HCT116 (cell line): ENCODE results near the gene LTBP1. TPM values are rescaled to one million over a fixed set of nuclear protein-coding genes. Genes with fewer than 3 reads are reported as not detected.

ENCODE experiments used
- ATAC-seq: fragments of 200-7000 bp; cut with Tn5 transposase; 2 replicates; pipeline ENCODE4 v1.9.1; 2020; ENCODE audit warnings: mild to moderate bottlenecking, moderate library complexity
- BruUV-seq: library from RNA; stranded (reverse); fragments of 400-500 nt; replicated peaks from 2 replicates; lab custom pipeline; 2021; lab: Mats Ljungman, UMichigan
- CTCF ChIA-PET: fragments of 300-600 bp; sonication (Branson Sonifier 250); formaldehyde crosslinking; loops from one replicate; lab custom pipeline; 2021; ENCODE audit warnings: antibody characterized with exemption; lab: Charles Lee
- POLR2A ChIA-PET: fragments of 300-600, 350-600 bp; sonication (Branson Sonifier 250); formaldehyde crosslinking; loops from one replicate; lab custom pipeline; 2021; ENCODE audit warnings: antibody characterized with exemption; lab: Charles Lee
- RAD21 ChIA-PET, 2 experiments: fragments of 300-600 bp; sonication (Branson Sonifier 250); formaldehyde crosslinking; loops; one replicate each; lab custom pipeline; 2023; ENCODE audit warnings: low total read pairs in 2 of 2; ENCODE audit not compliant: uncharacterized antibody in 2 of 2, unreplicated experiment in 2 of 2, low non-redundant PET in 1 of 2; lab: Charles Lee
- DNase-seq: peaks from one replicate; pipeline ENCODE4 v3.0.0-alpha.2; 2010; ENCODE audit warnings: low read depth, low spot score
- H2AFZ ChIP-seq: fragments of 200-600 bp; shearing (Covaris generic), sonication (generic); 2 replicates; pipeline ENCODE4 v1.6.1; 2017; ENCODE audit warnings: low read depth, mixed run types, mixed read lengths, antibody characterized with exemption, low read length; ENCODE audit not compliant: poor library complexity, severe bottlenecking
- H3K27ac ChIP-seq: 2 replicates; pipeline ENCODE4 v1.5.1; 2012; ENCODE audit warnings: low read depth, low read length
- H3K27me3 ChIP-seq: fragments of 200-600 bp; sonication (generic); 2 replicates; pipeline ENCODE4 v1.6.1; 2016; ENCODE audit warnings: mixed run types, low read length, mixed read lengths; ENCODE audit not compliant: insufficient read depth
- H3K36me3 ChIP-seq, 2 experiments: fragments of 200-500 bp in 1 of 2; fragments of 200-600 bp in 1 of 2; sonication (Bioruptor generic) in 1 of 2; sonication (generic) in 1 of 2; 2 replicates each; pipeline versions ENCODE4 v1.5.1 to v1.6.1; 2014 to 2016; ENCODE audit warnings: low read length in 2 of 2, inconsistent platforms in 1 of 2, mixed read lengths in 1 of 2, mixed run types in 1 of 2; ENCODE audit not compliant: insufficient read depth in 2 of 2, control insufficient read depth in 1 of 2
- H3K4me1 ChIP-seq, 2 experiments: fragments of 200-600 bp in 1 of 2; sonication (generic) in 1 of 2; 2 replicates each; pipeline versions ENCODE4 v1.5.1 to v1.6.1; 2012 to 2017; ENCODE audit warnings: low read length in 2 of 2, inconsistent platforms in 1 of 2, mild to moderate bottlenecking in 1 of 2, mixed read lengths in 1 of 2, mixed run types in 1 of 2, moderate library complexity in 1 of 2; ENCODE audit not compliant: insufficient read depth in 2 of 2, control insufficient read depth in 1 of 2
- H3K4me2 ChIP-seq: fragments of 200-600 bp; sonication (generic); 2 replicates; pipeline ENCODE4 v1.6.1; 2017; ENCODE audit warnings: mixed run types, low read length, mixed read lengths
- H3K4me3 ChIP-seq, 2 experiments: fragments of 200-600 bp in 1 of 2; sonication (generic) in 1 of 2; replicated peaks in 1 of 2; 2 replicates each; pipeline ENCODE4 v1.5.1; 2011 to 2016; ENCODE audit warnings: low read length in 2 of 2, control low read depth in 1 of 2, low read depth in 1 of 2, mild to moderate bottlenecking in 1 of 2, mixed read lengths in 1 of 2, mixed run types in 1 of 2
- H3K79me2 ChIP-seq: fragments of 200-600 bp; sonication (generic); 2 replicates; pipeline ENCODE4 v1.6.1; 2017; ENCODE audit warnings: mild to moderate bottlenecking, mixed run types, low read length, moderate library complexity, mixed read lengths; ENCODE audit not compliant: insufficient read depth
- H3K9ac ChIP-seq: fragments of 200-600 bp; sonication (generic); 2 replicates; pipeline ENCODE4 v1.6.1; 2016; ENCODE audit warnings: low read length, mixed read lengths
- H3K9me2 ChIP-seq: fragments of 200-600 bp; sonication (generic), shearing (Covaris generic); 2 replicates; pipeline ENCODE4 v1.6.1; 2017; ENCODE audit warnings: mixed run types, mild to moderate bottlenecking, moderate library complexity; ENCODE audit not compliant: insufficient read depth
- H3K9me3 ChIP-seq, 2 experiments: fragments of 200-500 bp in 1 of 2; fragments of 200-600 bp in 1 of 2; sonication (Bioruptor generic) in 1 of 2; sonication (generic) in 1 of 2; 2 replicates each; pipeline ENCODE4 v1.6.1; 2014 to 2017; ENCODE audit warnings: low read length in 2 of 2, mixed read lengths in 2 of 2, inconsistent platforms in 1 of 2, low read depth in 1 of 2, mild to moderate bottlenecking in 1 of 2, mixed run types in 1 of 2, moderate library complexity in 1 of 2; ENCODE audit not compliant: control insufficient read depth in 1 of 2, insufficient read depth in 1 of 2
- H4K20me1 ChIP-seq: fragments of 200-600 bp; sonication (generic), shearing (Covaris generic); 2 replicates; pipeline ENCODE4 v1.6.1; 2017; ENCODE audit warnings: mixed run types, mild to moderate bottlenecking, moderate library complexity; ENCODE audit not compliant: insufficient read depth
- CBX3 ChIP-seq: IDR thresholded peaks from 2 replicates; pipeline ENCODE4 v1.6.1; 2012; ENCODE audit warnings: low read depth
- CEBPB ChIP-seq: IDR thresholded peaks from 2 replicates; pipeline ENCODE4 v1.6.1; 2012; ENCODE audit warnings: low read depth
- ELF1 ChIP-seq: IDR thresholded peaks from 2 replicates; pipeline ENCODE4 v1.6.1; 2012; ENCODE audit warnings: low read depth, borderline replicate concordance
- EZH2 ChIP-seq: fragments of 200-600 bp; sonication (generic); IDR thresholded peaks from 2 replicates; pipeline ENCODE4 v1.6.1; 2017; ENCODE audit warnings: antibody characterized with exemption, mixed run types
- EZH2phosphoT487 ChIP-seq: fragments of 200-600 bp; IDR thresholded peaks from 2 replicates; pipeline ENCODE4 v1.6.1; 2018; ENCODE audit warnings: antibody characterized with exemption, borderline replicate concordance
- FOSL1 ChIP-seq: IDR thresholded peaks from 2 replicates; pipeline ENCODE4 v1.6.1; 2012; ENCODE audit warnings: low read depth
- POLR2A ChIP-seq: IDR thresholded peaks from 2 replicates; pipeline ENCODE4 v1.7.0; 2011; ENCODE audit warnings: borderline replicate concordance; ENCODE audit not compliant: insufficient read depth, insufficient read length; ENCODE audit errors: extremely low read depth
- POLR2AphosphoS5 ChIP-seq: IDR thresholded peaks from 2 replicates; pipeline ENCODE4 v1.6.1; 2011; ENCODE audit warnings: mild to moderate bottlenecking, low read depth, low read length, moderate library complexity
- RAD21 ChIP-seq: IDR thresholded peaks from 2 replicates; pipeline ENCODE4 v1.6.1; 2012; ENCODE audit warnings: low read depth, mild to moderate bottlenecking
- SIN3A ChIP-seq: IDR thresholded peaks from 2 replicates; pipeline ENCODE4 v1.6.1; 2012; ENCODE audit warnings: low read depth
- SP1 ChIP-seq: IDR thresholded peaks from 2 replicates; pipeline ENCODE4 v1.6.1; 2012; ENCODE audit warnings: low read depth
- TCF7L2 ChIP-seq: IDR thresholded peaks from 2 replicates; pipeline ENCODE4 v1.7.0; 2011; ENCODE audit warnings: borderline replicate concordance, inconsistent platforms; ENCODE audit not compliant: insufficient read depth, insufficient read length; ENCODE audit errors: extremely low read depth
- YY1 ChIP-seq: IDR thresholded peaks from 2 replicates; pipeline ENCODE4 v1.6.1; 2011; ENCODE audit warnings: low read length, low read depth, moderate library complexity, mild to moderate bottlenecking; ENCODE audit not compliant: insufficient replicate concordance; ENCODE audit errors: extremely low read depth
- ZFX ChIP-seq: fragments of 450-650 bp; IDR thresholded peaks from 2 replicates; pipeline ENCODE4 v1.6.1; 2017
- ZNF274 ChIP-seq: fragments of 200-500 bp; sonication (Bioruptor generic); IDR thresholded peaks from 2 replicates; pipeline ENCODE4 v1.6.1; 2014; ENCODE audit warnings: mild to moderate bottlenecking, low read depth, low read length, inconsistent platforms
- intact Hi-C: fragments of 100-400 bp; cut with micrococcal nuclease; formaldehyde crosslinking; loops from 2 replicates; pipeline ENCODE4 v1.10.0; 2022
- total RNA-seq: library from RNA; stranded (reverse); gene quantifications from one replicate; pipeline ENCODE4 v1.2.1, GENCODE V29; 2021; ENCODE audit not compliant: unreplicated experiment
- TF ChIP-seq, protein P1 (sequence below): IDR thresholded peaks from 2 replicates; pipeline ENCODE4 v1.6.1; 2012
- TF ChIP-seq, protein P2 (sequence below): IDR thresholded peaks from 2 replicates; pipeline ENCODE4 v1.6.1; 2012
- TF ChIP-seq, protein P3 (sequence below): IDR thresholded peaks from 2 replicates; pipeline ENCODE4 v1.6.1; 2011; ENCODE audit warnings: mild to moderate bottlenecking, low read length, moderate library complexity; ENCODE audit not compliant: insufficient replicate concordance; ENCODE audit errors: extremely low read depth
- TF ChIP-seq, protein P4 (sequence below): IDR thresholded peaks from 2 replicates; pipeline ENCODE4 v1.6.1; 2012; ENCODE audit warnings: low read depth
- TF ChIP-seq, protein P5 (sequence below), 3 experiments: fragments of 200-600 bp in 1 of 3; sonication (generic) in 1 of 3; IDR thresholded peaks in 2 of 3; conservative IDR thresholded peaks in 1 of 3; 2 replicates each; pipeline ENCODE4 v1.5.1; 2012 to 2017; ENCODE audit warnings: low read depth in 2 of 3, low read length in 2 of 3, antibody characterized with exemption in 1 of 3, borderline replicate concordance in 1 of 3, control low read depth in 1 of 3, mild to moderate bottlenecking in 1 of 3, mixed read lengths in 1 of 3, mixed run types in 1 of 3, moderate library complexity in 1 of 3; ENCODE audit not compliant: insufficient read depth in 1 of 3

LTBP1 gene
- total RNA-seq, 1 experiment from 2014 or later, result 5.1 TPM

DNA sequence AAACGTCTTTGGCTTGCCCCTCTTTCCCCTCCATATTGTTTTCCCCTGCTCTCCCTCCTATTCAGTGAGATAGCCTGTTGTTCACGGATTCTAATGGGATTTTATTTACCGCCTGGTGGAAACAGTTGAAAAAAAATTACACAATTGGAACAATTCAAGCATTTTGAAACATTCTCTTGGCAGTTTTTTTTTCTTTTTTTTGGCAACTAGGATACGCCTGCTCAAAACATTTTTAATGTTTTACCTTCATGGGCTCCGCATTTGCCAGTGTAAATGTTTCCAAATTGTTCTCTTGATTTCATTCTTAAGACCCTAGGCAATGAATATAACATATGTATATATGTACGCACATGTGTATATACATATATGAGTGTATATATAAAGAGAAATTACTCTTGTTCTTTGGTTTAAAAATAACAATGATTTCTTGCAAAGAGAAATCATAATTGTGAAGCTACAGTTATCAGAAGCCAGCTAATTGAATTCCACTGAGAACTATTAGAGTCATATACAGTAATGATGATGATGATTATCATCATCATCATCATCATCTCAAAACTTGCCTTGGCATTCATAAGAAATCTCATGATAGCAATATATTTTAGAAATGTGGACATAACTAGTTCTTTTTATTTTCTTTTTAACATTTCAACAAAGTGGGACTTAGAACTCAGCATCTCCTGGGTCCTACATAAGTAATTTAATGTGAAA is 146.7 kb downstream of the LTBP1 start:
- no peak overlapping the region for H3K9ac ChIP-seq
- no peaks in the 10 kb centered on the region for H3K9me2 ChIP-seq
- no peaks in the 10 kb centered on the region for H3K36me3 ChIP-seq
- H2AFZ ChIP-seq, result no peak overlapping the region
- ChIA-PET RAD21 (no interaction called here), CTCF (no interaction called here), POLR2A (no interaction called here)
- H3K27ac ChIP-seq, result no peak overlapping the region
- DNase-seq, result no peak
- no peaks in the 10 kb centered on the region for H3K9me3 ChIP-seq
- TF ChIP-seq, protein P1, sequence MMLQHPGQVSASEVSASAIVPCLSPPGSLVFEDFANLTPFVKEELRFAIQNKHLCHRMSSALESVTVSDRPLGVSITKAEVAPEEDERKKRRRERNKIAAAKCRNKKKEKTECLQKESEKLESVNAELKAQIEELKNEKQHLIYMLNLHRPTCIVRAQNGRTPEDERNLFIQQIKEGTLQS, result no peak
- no peak for TF ChIP-seq ELF1
- TF ChIP-seq YY1, result no peak
- no peak for TF ChIP-seq ZFX
- TF ChIP-seq RAD21, result no peak
- TF ChIP-seq POLR2A, result no peak
- TF ChIP-seq, protein P2, sequence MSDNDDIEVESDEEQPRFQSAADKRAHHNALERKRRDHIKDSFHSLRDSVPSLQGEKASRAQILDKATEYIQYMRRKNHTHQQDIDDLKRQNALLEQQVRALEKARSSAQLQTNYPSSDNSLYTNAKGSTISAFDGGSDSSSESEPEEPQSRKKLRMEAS, result no peak
- TF ChIP-seq TCF7L2, result no peak
- TF ChIP-seq, protein P3, sequence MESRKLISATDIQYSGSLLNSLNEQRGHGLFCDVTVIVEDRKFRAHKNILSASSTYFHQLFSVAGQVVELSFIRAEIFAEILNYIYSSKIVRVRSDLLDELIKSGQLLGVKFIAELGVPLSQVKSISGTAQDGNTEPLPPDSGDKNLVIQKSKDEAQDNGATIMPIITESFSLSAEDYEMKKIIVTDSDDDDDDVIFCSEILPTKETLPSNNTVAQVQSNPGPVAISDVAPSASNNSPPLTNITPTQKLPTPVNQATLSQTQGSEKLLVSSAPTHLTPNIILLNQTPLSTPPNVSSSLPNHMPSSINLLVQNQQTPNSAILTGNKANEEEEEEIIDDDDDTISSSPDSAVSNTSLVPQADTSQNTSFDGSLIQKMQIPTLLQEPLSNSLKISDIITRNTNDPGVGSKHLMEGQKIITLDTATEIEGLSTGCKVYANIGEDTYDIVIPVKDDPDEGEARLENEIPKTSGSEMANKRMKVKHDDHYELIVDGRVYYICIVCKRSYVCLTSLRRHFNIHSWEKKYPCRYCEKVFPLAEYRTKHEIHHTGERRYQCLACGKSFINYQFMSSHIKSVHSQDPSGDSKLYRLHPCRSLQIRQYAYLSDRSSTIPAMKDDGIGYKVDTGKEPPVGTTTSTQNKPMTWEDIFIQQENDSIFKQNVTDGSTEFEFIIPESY, result no peak
- no peak for TF ChIP-seq FOSL1
- TF ChIP-seq SP1, result no peak
- no peak for TF ChIP-seq CEBPB
- TF ChIP-seq EZH2, result no peak
- TF ChIP-seq POLR2AphosphoS5, result no peak
- TF ChIP-seq, protein P4, sequence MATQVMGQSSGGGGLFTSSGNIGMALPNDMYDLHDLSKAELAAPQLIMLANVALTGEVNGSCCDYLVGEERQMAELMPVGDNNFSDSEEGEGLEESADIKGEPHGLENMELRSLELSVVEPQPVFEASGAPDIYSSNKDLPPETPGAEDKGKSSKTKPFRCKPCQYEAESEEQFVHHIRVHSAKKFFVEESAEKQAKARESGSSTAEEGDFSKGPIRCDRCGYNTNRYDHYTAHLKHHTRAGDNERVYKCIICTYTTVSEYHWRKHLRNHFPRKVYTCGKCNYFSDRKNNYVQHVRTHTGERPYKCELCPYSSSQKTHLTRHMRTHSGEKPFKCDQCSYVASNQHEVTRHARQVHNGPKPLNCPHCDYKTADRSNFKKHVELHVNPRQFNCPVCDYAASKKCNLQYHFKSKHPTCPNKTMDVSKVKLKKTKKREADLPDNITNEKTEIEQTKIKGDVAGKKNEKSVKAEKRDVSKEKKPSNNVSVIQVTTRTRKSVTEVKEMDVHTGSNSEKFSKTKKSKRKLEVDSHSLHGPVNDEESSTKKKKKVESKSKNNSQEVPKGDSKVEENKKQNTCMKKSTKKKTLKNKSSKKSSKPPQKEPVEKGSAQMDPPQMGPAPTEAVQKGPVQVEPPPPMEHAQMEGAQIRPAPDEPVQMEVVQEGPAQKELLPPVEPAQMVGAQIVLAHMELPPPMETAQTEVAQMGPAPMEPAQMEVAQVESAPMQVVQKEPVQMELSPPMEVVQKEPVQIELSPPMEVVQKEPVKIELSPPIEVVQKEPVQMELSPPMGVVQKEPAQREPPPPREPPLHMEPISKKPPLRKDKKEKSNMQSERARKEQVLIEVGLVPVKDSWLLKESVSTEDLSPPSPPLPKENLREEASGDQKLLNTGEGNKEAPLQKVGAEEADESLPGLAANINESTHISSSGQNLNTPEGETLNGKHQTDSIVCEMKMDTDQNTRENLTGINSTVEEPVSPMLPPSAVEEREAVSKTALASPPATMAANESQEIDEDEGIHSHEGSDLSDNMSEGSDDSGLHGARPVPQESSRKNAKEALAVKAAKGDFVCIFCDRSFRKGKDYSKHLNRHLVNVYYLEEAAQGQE, result no peak
- no peak for TF ChIP-seq CBX3
- TF ChIP-seq EZH2phosphoT487, result no peak
- TF ChIP-seq, protein P5, sequence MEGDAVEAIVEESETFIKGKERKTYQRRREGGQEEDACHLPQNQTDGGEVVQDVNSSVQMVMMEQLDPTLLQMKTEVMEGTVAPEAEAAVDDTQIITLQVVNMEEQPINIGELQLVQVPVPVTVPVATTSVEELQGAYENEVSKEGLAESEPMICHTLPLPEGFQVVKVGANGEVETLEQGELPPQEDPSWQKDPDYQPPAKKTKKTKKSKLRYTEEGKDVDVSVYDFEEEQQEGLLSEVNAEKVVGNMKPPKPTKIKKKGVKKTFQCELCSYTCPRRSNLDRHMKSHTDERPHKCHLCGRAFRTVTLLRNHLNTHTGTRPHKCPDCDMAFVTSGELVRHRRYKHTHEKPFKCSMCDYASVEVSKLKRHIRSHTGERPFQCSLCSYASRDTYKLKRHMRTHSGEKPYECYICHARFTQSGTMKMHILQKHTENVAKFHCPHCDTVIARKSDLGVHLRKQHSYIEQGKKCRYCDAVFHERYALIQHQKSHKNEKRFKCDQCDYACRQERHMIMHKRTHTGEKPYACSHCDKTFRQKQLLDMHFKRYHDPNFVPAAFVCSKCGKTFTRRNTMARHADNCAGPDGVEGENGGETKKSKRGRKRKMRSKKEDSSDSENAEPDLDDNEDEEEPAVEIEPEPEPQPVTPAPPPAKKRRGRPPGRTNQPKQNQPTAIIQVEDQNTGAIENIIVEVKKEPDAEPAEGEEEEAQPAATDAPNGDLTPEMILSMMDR (IDR thresholded peaks at IDR 0.05 in 2 of 3, conservative IDR thresholded peaks at IDR 0.05 in 1 of 3; ENCODE audit: borderline replicate concordance in 1 of 3, insufficient read depth in 1 of 3, low read depth in 2 of 3, low read length in 2 of 3), result no peak
- TF ChIP-seq ZNF274, result no peak
- no peak for TF ChIP-seq SIN3A
- BruUV-seq, result no TSS peak
- H3K4me3 ChIP-seq, result no peak overlapping the region
- no peaks in the 10 kb centered on the region for H3K79me2 ChIP-seq
- no peaks in the 10 kb centered on the region for H3K27me3 ChIP-seq
- intact Hi-C loops, result no loop called here
- ATAC-seq, result no peak
- H3K4me1 ChIP-seq, result no peaks in the 10 kb centered on the region
- H3K4me2 ChIP-seq, result no peak overlapping the region
- no peaks in the 10 kb centered on the region for H4K20me1 ChIP-seq
